Colonic mucosa (tissue), 4 donors: ENCODE results near the gene FAM221B. TPM values are rescaled to one million over a fixed set of nuclear protein-coding genes. Genes with fewer than 3 reads are reported as not detected.

Experiments used
- DNase-seq: peaks from one replicate; pipeline ENCODE4 v3.0.0-alpha.2; 2020
- H3K27ac ChIP-seq: fragments of 200-600 bp; one replicate; pipeline ENCODE4 v1.8.0; 2021
- H3K27me3 ChIP-seq: fragments of 200-600 bp; one replicate; pipeline ENCODE4 v1.8.0; 2021
- H3K36me3 ChIP-seq: fragments of 200-600 bp; one replicate; pipeline ENCODE4 v1.8.0; 2021
- H3K4me1 ChIP-seq: fragments of 200-600 bp; one replicate; pipeline ENCODE4 v1.8.0; 2021; ENCODE audit warnings: mild to moderate bottlenecking
- H3K4me3 ChIP-seq: fragments of 200-600 bp; one replicate; pipeline ENCODE4 v1.8.0; 2021
- H3K9ac ChIP-seq, 2 donors: one replicate each; pipeline ENCODE4 v1.7.0; 2013; ENCODE audit warnings: control low read depth in 2 of 2, low read depth in 2 of 2, low read length in 2 of 2
- H3K9me3 ChIP-seq: fragments of 200-600 bp; one replicate; pipeline ENCODE4 v1.8.0; 2021
- intact Hi-C: fragments of 100-400 bp; cut with DNase I; formaldehyde crosslinking; loops from one replicate; pipeline ENCODE4 v1.14.1; 2022
- total RNA-seq, 2 donors: library from RNA; stranded (reverse); fragmentation: NEBNext Ultra II Directional in 1 of 2; extraction: Animal tissue kit (Norgen Biotek cat#: 25700) in 1 of 2; gene quantifications; one replicate each; pipeline ENCODE4 v1.2.1, GENCODE V29; 2021
- TF ChIP-seq, protein P1 (sequence below): fragments of 200-600 bp; IDR thresholded peaks from one replicate; pipeline ENCODE4 v1.8.0; 2022; ENCODE audit warnings: antibody characterized with exemption, mild to moderate bottlenecking
- donor health status: healthy.
- donor health status: DM: no; HTN: no; CAD: no.
- donor health status: DM: no; HTN: no; CAD: no.

Gene FAM221B
- total RNA-seq, 2 donors from 2014 or later: 0.05 TPM; not detected in 1

- Histone ChIP-seq H3K9ac (no peak overlapping the region), H3K4me1 (peaks cover 14% of the 10 kb centered on the region), H3K36me3 (no peaks in the 10 kb centered on the region), H3K9me3 (no peaks in the 10 kb centered on the region), H3K27ac (no peak overlapping the region), H3K4me3 (no peak overlapping the region), H3K27me3 (no peaks in the 10 kb centered on the region)
- intact Hi-C loops: no loop called here
- TF ChIP-seq, protein P1, sequence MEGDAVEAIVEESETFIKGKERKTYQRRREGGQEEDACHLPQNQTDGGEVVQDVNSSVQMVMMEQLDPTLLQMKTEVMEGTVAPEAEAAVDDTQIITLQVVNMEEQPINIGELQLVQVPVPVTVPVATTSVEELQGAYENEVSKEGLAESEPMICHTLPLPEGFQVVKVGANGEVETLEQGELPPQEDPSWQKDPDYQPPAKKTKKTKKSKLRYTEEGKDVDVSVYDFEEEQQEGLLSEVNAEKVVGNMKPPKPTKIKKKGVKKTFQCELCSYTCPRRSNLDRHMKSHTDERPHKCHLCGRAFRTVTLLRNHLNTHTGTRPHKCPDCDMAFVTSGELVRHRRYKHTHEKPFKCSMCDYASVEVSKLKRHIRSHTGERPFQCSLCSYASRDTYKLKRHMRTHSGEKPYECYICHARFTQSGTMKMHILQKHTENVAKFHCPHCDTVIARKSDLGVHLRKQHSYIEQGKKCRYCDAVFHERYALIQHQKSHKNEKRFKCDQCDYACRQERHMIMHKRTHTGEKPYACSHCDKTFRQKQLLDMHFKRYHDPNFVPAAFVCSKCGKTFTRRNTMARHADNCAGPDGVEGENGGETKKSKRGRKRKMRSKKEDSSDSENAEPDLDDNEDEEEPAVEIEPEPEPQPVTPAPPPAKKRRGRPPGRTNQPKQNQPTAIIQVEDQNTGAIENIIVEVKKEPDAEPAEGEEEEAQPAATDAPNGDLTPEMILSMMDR: no peak
- no peak for DNase-seq
Measured at GRCh38 chr9:35767458-35767857, 61.1 kb downstream of the FAM221B start.

- no peaks in the 10 kb centered on the region for H3K9me3 ChIP-seq
- no peak overlapping the region for H3K9ac ChIP-seq
- intact Hi-C loops: no loop called here
- no peaks in the 10 kb centered on the region for H3K27me3 ChIP-seq
- DNase-seq: no peak
- H3K36me3 ChIP-seq: no peaks in the 10 kb centered on the region
- H3K4me1 ChIP-seq: peaks cover 14% of the 10 kb centered on the region
- TF ChIP-seq, protein P1: no peak
- no peak overlapping the region for H3K4me3 ChIP-seq
- H3K27ac ChIP-seq: no peak overlapping the region
Measured at GRCh38 chr9:35766997-35767396, 61.5 kb downstream of the FAM221B start.

Other genes with a start within 250 kb of the FAM221B start
- gene TESK1, start 223.5 kb downstream of the FAM221B start, total RNA-seq: 10 to 100 TPM; 34.3 to 41.1 TPM
- gene CD72, start 210.3 kb downstream of the FAM221B start, total RNA-seq: 1 to 10 TPM in 1 of 2 donors, under 1 TPM in 1; 0.69 to 2.7 TPM
- 1 to 10 TPM in 1 of 2 donors, under 1 TPM in 1; 0.67 to 1.0 TPM for gene SIT1, start 177.8 kb downstream of the FAM221B start, total RNA-seq
- over 10,000 TPM; 17,917 to 26,785 TPM for gene RMRP, start 170.7 kb downstream of the FAM221B start, total RNA-seq
- 10 to 100 TPM; 19.4 to 38.3 TPM for gene CCDC107, start 170.4 kb downstream of the FAM221B start, total RNA-seq
- 10 to 100 TPM in 1 of 2 donors, 1 to 10 TPM in 1; 7.3 to 34.0 TPM for gene ARHGEF39, start 163.5 kb downstream of the FAM221B start, total RNA-seq
- gene CA9, start 154.8 kb downstream of the FAM221B start, total RNA-seq: 1 to 10 TPM; 1.8 to 5.9 TPM
- 100 to 1,000 TPM in 1 of 2 donors, 10 to 100 TPM in 1; 29.8 to 321 TPM for gene TPM2, start 138.8 kb downstream of the FAM221B start, total RNA-seq
- gene TLN1, start 96.5 kb downstream of the FAM221B start, total RNA-seq: 100 to 1,000 TPM; 177 to 196 TPM
- gene CREB3, start 96.1 kb downstream of the FAM221B start, total RNA-seq: 10 to 100 TPM; 47.9 to 50.8 TPM
- 100 to 1,000 TPM; 127 to 157 TPM for gene GBA2, start 79.5 kb downstream of the FAM221B start, total RNA-seq
- 10 to 100 TPM; 52.0 to 53.9 TPM for gene RGP1, start 79.4 kb downstream of the FAM221B start, total RNA-seq
- gene MSMP, start 74.5 kb downstream of the FAM221B start, total RNA-seq: 1 to 10 TPM in 1 of 2 donors, not detected in 1; 2.1 TPM
- 1 to 10 TPM; 7.0 to 9.7 TPM for gene NPR2, start 37.1 kb downstream of the FAM221B start, total RNA-seq
- gene SPAG8, start 16.5 kb downstream of the FAM221B start, total RNA-seq: under 1 TPM; 0.58 to 0.82 TPM
- gene HINT2, start 13.7 kb downstream of the FAM221B start, total RNA-seq: 10 to 100 TPM; 49.5 to 64.5 TPM
- gene TMEM8B, start 496 bp upstream of the FAM221B start, total RNA-seq: 10 to 100 TPM; 15.1 to 17.6 TPM
- gene OR13J1, start 41.7 kb upstream of the FAM221B start, total RNA-seq: not detected
- gene HRCT1, start 77.5 kb upstream of the FAM221B start, total RNA-seq: 10 to 100 TPM; 43.1 to 65.0 TPM
- gene SPAAR, start 80.8 kb upstream of the FAM221B start, total RNA-seq: 1 to 10 TPM; 1.1 to 2.6 TPM
- not detected for gene OR2S2, start 129.4 kb upstream of the FAM221B start, total RNA-seq
- 1 to 10 TPM; 1.6 to 4.5 TPM for gene RECK, start 208.2 kb upstream of the FAM221B start, total RNA-seq